A673 (cell line): Measurements from ENCODE around the gene DSCAM. TPM values are rescaled to one million over a fixed set of nuclear protein-coding genes. Genes with fewer than 3 reads are reported as not detected.

ENCODE experiments used
- BruUV-seq: library from RNA; stranded (reverse); fragments of 400-500 nt; replicated peaks from 2 replicates; lab custom pipeline; 2021; lab: Mats Ljungman, UMichigan
- CTCF ChIA-PET: fragments of 300-600 bp; sonication (Branson Sonifier 250); formaldehyde crosslinking; loops from one replicate; lab custom pipeline; 2022; ENCODE audit warnings: antibody characterized with exemption; lab: Charles Lee
- POLR2A ChIA-PET: fragments of 300-600 bp; sonication (Branson Sonifier 250); formaldehyde crosslinking; loops from one replicate; lab custom pipeline; 2022; ENCODE audit warnings: antibody characterized with exemption; ENCODE audit not compliant: low non-redundant PET; lab: Charles Lee
- DNase-seq: peaks from one replicate; pipeline ENCODE4 v3.0.0-alpha.2; 2015; ENCODE audit warnings: low spot score
- H3K27ac ChIP-seq: fragments of 200-600 bp; sonication (generic); 2 replicates; pipeline ENCODE4 v1.5.1; 2016; ENCODE audit warnings: mixed run types, low read depth, mild to moderate bottlenecking, mixed read lengths, antibody characterized with exemption, low read length; ENCODE audit not compliant: poor library complexity, severe bottlenecking
- H3K27me3 ChIP-seq: fragments of 200-600 bp; sonication (generic); replicated peaks from 2 replicates; pipeline ENCODE4 v1.6.1; 2017; ENCODE audit warnings: mixed run types, low read depth, mild to moderate bottlenecking, mixed read lengths, antibody characterized with exemption, low read length; ENCODE audit not compliant: insufficient read depth, poor library complexity
- H3K36me3 ChIP-seq: fragments of 200-600 bp; sonication (generic); 2 replicates; pipeline ENCODE4 v1.6.1; 2016; ENCODE audit warnings: mixed run types, mild to moderate bottlenecking, mixed read lengths, antibody characterized with exemption, low read length; ENCODE audit not compliant: insufficient read depth, poor library complexity, severe bottlenecking
- H3K4me1 ChIP-seq: fragments of 200-600 bp; sonication (generic); 2 replicates; pipeline ENCODE4 v1.6.1; 2017; ENCODE audit warnings: mixed run types, mild to moderate bottlenecking, mixed read lengths, antibody characterized with exemption, low read length; ENCODE audit not compliant: insufficient read depth, poor library complexity, severe bottlenecking
- H3K4me3 ChIP-seq: fragments of 200-600 bp; sonication (generic); 2 replicates; pipeline ENCODE4 v1.5.1; 2016; ENCODE audit warnings: low read depth, mixed run types, mild to moderate bottlenecking, mixed read lengths, low read length; ENCODE audit not compliant: poor library complexity, severe bottlenecking
- H3K9me3 ChIP-seq: fragments of 200-600 bp; sonication (generic); 2 replicates; pipeline ENCODE4 v1.6.1; 2016; ENCODE audit warnings: mixed run types, low read depth, mild to moderate bottlenecking, mixed read lengths, antibody characterized with exemption, low read length; ENCODE audit not compliant: poor library complexity, severe bottlenecking
- EZH2 ChIP-seq: fragments of 200-600 bp; sonication (generic); IDR thresholded peaks from 2 replicates; pipeline ENCODE4 v1.6.1; 2017; ENCODE audit warnings: borderline replicate concordance, low read depth, mild to moderate bottlenecking, mixed read lengths, antibody characterized with exemption, low read length; ENCODE audit not compliant: poor library complexity, severe bottlenecking
- intact Hi-C: fragments of 100-400 bp; cut with micrococcal nuclease; formaldehyde crosslinking; loops from one replicate; pipeline ENCODE4 v1.10.0; 2022; ENCODE audit not compliant: unreplicated experiment
- total RNA-seq: library from RNA; stranded (reverse); gene quantifications from 2 replicates; pipeline ENCODE4 v1.2.3, GENCODE V29; 2021
- TF ChIP-seq, protein P1 (sequence below): fragments of 300-800, 200-600 bp; sonication (generic); conservative IDR thresholded peaks from 2 replicates; pipeline ENCODE4 v1.5.1; 2017; ENCODE audit warnings: low read depth, mild to moderate bottlenecking, antibody characterized with exemption, low read length, moderate library complexity, mixed read lengths

The DSCAM gene
- total RNA-seq, 1 experiment from 2014 or later, result not detected

- Histone ChIP-seq H3K4me1 (no peaks in the 10 kb centered on the region), H3K27me3 (no peaks in the 10 kb centered on the region), H3K9me3 (peaks cover 4% of the 10 kb centered on the region), H3K4me3 (no peak overlapping the region), H3K36me3 (no peaks in the 10 kb centered on the region), H3K27ac (no peak overlapping the region)
- ChIA-PET POLR2A (no interaction called here), CTCF (no interaction called here)
- intact Hi-C loops, result no loop called here
- no TSS peak for BruUV-seq
- DNase-seq, result no peak
- TF ChIP-seq EZH2, result no peak
- TF ChIP-seq, protein P1, sequence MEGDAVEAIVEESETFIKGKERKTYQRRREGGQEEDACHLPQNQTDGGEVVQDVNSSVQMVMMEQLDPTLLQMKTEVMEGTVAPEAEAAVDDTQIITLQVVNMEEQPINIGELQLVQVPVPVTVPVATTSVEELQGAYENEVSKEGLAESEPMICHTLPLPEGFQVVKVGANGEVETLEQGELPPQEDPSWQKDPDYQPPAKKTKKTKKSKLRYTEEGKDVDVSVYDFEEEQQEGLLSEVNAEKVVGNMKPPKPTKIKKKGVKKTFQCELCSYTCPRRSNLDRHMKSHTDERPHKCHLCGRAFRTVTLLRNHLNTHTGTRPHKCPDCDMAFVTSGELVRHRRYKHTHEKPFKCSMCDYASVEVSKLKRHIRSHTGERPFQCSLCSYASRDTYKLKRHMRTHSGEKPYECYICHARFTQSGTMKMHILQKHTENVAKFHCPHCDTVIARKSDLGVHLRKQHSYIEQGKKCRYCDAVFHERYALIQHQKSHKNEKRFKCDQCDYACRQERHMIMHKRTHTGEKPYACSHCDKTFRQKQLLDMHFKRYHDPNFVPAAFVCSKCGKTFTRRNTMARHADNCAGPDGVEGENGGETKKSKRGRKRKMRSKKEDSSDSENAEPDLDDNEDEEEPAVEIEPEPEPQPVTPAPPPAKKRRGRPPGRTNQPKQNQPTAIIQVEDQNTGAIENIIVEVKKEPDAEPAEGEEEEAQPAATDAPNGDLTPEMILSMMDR, result no peak
Observed at GRCh38 chr21:40383951-40384350, 463.0 kb downstream of the DSCAM start.

DNA sequence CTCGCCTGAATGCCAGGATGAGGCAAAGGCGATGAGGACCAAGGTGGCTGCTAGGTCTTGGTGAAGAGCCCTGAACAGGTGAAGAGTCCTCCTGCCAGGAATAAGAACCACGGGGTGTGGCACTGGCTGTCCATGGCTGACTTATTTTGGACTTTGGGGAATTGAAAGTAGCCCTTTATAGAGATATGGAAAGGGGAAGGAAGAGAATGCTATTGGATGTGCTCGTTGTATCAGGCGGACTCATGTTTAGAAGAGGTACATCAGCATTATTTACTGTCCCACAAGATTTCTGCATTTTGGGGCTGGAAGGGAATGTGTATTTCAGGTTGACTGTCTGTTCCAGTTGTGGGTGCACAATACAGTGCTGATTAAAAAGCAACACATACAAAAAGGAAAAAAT is 465.8 kb downstream of the DSCAM start:
- intact Hi-C loops, result no loop called here
- no peak for DNase-seq
- Histone ChIP-seq H3K4me3 (no peak overlapping the region), H3K27me3 (no peaks in the 10 kb centered on the region), H3K4me1 (no peaks in the 10 kb centered on the region), H3K9me3 (peaks cover 4% of the 10 kb centered on the region), H3K36me3 (no peaks in the 10 kb centered on the region), H3K27ac (no peak overlapping the region)
- POLR2A ChIA-PET, result no interaction called here
- CTCF ChIA-PET, result no interaction called here
- TF ChIP-seq, protein P1, result no peak
- no peak for TF ChIP-seq EZH2
- no TSS peak for BruUV-seq

DNA sequence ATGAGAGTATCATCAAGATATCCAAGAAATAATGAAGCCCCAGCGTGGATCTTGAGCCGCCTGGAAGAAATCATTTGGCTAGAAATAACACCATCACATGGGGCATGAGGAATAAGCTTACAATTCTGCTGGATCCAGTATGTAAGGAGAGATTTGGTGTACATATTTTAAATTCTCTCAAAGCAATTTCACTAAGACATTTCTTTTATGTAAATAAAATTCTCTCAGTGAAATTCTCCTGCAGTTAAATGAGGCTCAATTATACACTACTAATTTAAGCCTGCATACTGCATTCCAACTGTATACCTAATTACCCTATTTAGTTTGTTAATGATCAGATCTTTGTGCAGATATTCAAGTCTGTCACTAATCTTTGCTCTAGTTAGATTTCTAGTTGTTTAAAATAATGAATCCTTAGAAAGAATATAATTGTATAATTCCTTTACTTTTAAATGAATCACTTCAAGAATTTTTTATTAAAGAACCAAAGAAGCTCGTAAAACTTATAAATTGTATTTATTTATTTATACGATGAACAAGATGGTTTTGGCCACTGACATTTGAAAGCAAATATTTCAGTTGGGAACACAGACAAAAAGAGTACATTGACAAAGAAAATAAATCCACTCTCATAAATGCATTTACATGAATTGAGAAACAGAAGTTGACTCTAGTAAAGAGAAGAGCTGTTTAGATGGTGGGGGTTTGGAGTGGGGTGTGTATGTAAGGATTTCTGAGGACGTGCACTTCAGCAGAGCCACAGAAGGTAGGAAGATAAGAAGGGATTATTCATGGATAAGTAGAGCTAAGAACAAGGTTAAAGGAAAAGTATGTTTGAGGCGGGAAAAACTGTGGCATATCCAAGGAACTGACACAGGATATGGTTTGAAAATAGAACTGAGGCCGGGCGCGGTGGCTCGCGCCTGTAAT is 466.8 kb downstream of the DSCAM start:
- DNase-seq, result no peak
- no TSS peak for BruUV-seq
- H3K4me3 ChIP-seq, result no peak overlapping the region
- H3K36me3 ChIP-seq, result no peaks in the 10 kb centered on the region
- peaks cover 4% of the 10 kb centered on the region for H3K9me3 ChIP-seq
- POLR2A ChIA-PET, result no interaction called here
- H3K27me3 ChIP-seq, result no peaks in the 10 kb centered on the region
- H3K27ac ChIP-seq, result no peak overlapping the region
- no peaks in the 10 kb centered on the region for H3K4me1 ChIP-seq
- TF ChIP-seq, protein P1, result no peak
- no peak for TF ChIP-seq EZH2
- intact Hi-C loops, result no loop called here
- CTCF ChIA-PET, result no interaction called here
